ENCODE measurements around the gene ZRANB1. TPM values are rescaled to one million over a fixed set of nuclear protein-coding genes. Genes with fewer than 3 reads are reported as not detected.

ZRANB1 gene
- total RNA-seq, 4 donors from 2014 or later: 51.2 to 91.1 (median 74.6) TPM

DNA sequence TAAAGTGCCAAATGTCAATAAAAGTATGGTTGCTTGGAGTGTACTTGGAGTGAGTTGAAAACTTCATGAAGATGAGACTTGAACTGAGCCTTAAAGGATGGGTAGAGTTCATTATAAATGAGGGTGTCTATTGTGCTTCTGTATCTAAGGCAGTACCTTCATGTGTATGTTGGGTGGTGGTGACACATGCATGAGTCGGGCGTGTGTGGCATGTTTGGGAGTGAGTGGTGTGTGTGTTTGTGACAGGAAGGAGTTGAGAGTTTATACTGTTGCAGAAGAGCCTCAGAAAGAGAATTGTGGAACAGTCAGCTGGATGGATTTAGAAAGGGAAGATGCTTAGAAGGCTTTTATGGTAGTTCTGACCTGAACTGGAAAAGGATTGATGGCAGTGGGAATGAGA, 6.0 kb upstream of the ZRANB1 start:
- H3K4me3 ChIP-seq: no peak overlapping the region
- H3K36me3 ChIP-seq: no peaks in the 10 kb centered on the region
- no peak for ATAC-seq
- H3K27ac ChIP-seq: peak overlapping the region in 3 of 4 donors; percentile 20 to 40 (median 21)
- in situ Hi-C loops (cut with MboI; ENCODE audit: low sequenced_read_pairs in 4 of 4): no loop called here
- TF ChIP-seq POLR2A (IDR thresholded peaks at IDR 0.05) (no peak), CTCF (IDR thresholded peaks at IDR 0.05 in 4 of 5, conservative IDR thresholded peaks at IDR 0.05 in 1 of 5) (no peak)
- H3K4me1 ChIP-seq: peaks cover 37 to 52% of the 10 kb centered on the region in 2 donors
- intact Hi-C loops (cut with DNase I; ENCODE audit: low total_unique reads): no loop called here
- no peak for DNase-seq
- H3K27me3 ChIP-seq: no peaks in the 10 kb centered on the region
- no peaks in the 10 kb centered on the region for H3K9me3 ChIP-seq

- DNase-seq: no peak
- H3K4me3 ChIP-seq: no peak overlapping the region
- H3K27me3 ChIP-seq: no peaks in the 10 kb centered on the region
- H3K36me3 ChIP-seq: no peaks in the 10 kb centered on the region
- ATAC-seq: no peak
- H3K9me3 ChIP-seq: no peaks in the 10 kb centered on the region
- intact Hi-C loops (cut with DNase I; ENCODE audit: low total_unique reads): no loop called here
- in situ Hi-C loops (cut with MboI; ENCODE audit: low sequenced_read_pairs in 4 of 4): no loop called here
- TF ChIP-seq CTCF (IDR thresholded peaks at IDR 0.05 in 4 of 5, conservative IDR thresholded peaks at IDR 0.05 in 1 of 5) (no peak), POLR2A (IDR thresholded peaks at IDR 0.05) (no peak)
- peaks cover 45 to 59% of the 10 kb centered on the region in 2 donors for H3K4me1 ChIP-seq
- peak overlapping the region in 1 of 4 donors; percentile 10 for H3K27ac ChIP-seq
Observed at GRCh38 chr10:124936813-124937212, 5.1 kb upstream of the ZRANB1 start.

DNA sequence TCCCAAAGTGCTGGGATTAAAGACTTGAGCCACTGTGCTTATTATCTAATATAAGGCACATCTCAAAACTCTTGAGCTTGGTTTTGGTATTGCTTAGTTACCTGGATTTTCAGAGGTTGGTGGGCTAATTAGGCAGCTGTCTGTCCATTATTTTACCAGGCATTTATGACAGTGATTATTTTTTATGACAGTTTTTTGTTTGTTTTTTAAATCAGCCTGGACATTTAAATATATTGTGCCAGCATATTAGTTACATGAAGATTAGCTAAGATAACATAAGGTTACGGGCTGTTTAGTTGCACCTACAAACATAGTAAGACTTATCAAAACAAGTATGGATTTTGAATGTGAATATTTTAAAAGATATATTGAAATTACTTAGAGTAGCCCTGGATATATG, 2.6 kb upstream of the ZRANB1 start:
- H3K36me3 ChIP-seq: no peaks in the 10 kb centered on the region
- ATAC-seq: no peak
- no peak for DNase-seq
- peaks cover 65 to 71% of the 10 kb centered on the region in 2 donors for H3K4me1 ChIP-seq
- H3K9me3 ChIP-seq: no peaks in the 10 kb centered on the region
- intact Hi-C loops (cut with DNase I; ENCODE audit: low total_unique reads) (no loop called here), in situ Hi-C loops (cut with MboI; ENCODE audit: low sequenced_read_pairs in 4 of 4) (no loop called here)
- TF ChIP-seq POLR2A (IDR thresholded peaks at IDR 0.05) (no peak), CTCF (IDR thresholded peaks at IDR 0.05 in 4 of 5, conservative IDR thresholded peaks at IDR 0.05 in 1 of 5) (no peak)
- no peaks in the 10 kb centered on the region for H3K27me3 ChIP-seq
- H3K4me3 ChIP-seq: no peak overlapping the region
- H3K27ac ChIP-seq: peak overlapping the region; percentile 85 to 90 (median 87)

- peak overlapping the region; percentile 1 to 46 (median 15) for H3K4me3 ChIP-seq
- TF ChIP-seq CTCF (IDR thresholded peaks at IDR 0.05 in 4 of 5, conservative IDR thresholded peaks at IDR 0.05 in 1 of 5) (no peak), POLR2A (IDR thresholded peaks at IDR 0.05) (no peak)
- H3K9me3 ChIP-seq: no peaks in the 10 kb centered on the region
- DNase-seq (no peak), ATAC-seq (peak; percentile 3 to 41)
- H3K27me3 ChIP-seq: no peaks in the 10 kb centered on the region
- no peaks in the 10 kb centered on the region for H3K36me3 ChIP-seq
- in situ Hi-C loops (cut with MboI; ENCODE audit: low sequenced_read_pairs in 4 of 4): no loop called here
- intact Hi-C loops (cut with DNase I; ENCODE audit: low total_unique reads): loop anchor here (2.0 to 5.0 kb wide), 2 partner anchors 24 to 210 kb away; no protein-coding TSS in a partner anchor
- H3K27ac ChIP-seq: peak overlapping the region; percentile 85 to 90 (median 87)
- peaks cover 82 to 89% of the 10 kb centered on the region in 2 donors for H3K4me1 ChIP-seq
Observed at GRCh38 chr10:124942317-124943169, 620 bp downstream of the ZRANB1 start.
